ENCODE measurements around the gene ANKRD13D. TPM values are rescaled to one million over a fixed set of nuclear protein-coding genes. Genes with fewer than 3 reads are reported as not detected.
"Not testable (repeated sequence)": the region's sequence is repeated elsewhere in the genome, so short reads cannot be mapped to it uniquely, and the experiment has no call there.

The ANKRD13D gene
- polyA plus RNA-seq, 1 donor from 2014 or later = 93.5 TPM

- no peak overlapping the region for H3K27ac ChIP-seq (ENCODE audit: low read length)
- no peak for TF ChIP-seq MXI1 (conservative IDR thresholded peaks at IDR 0.05; ENCODE audit: poor library complexity, severe bottlenecking)
- TF ChIP-seq RAD21 (conservative IDR thresholded peaks at IDR 0.05) = no peak
- TF ChIP-seq CTCF (IDR thresholded peaks at IDR 0.05; ENCODE audit: poor library complexity, severe bottlenecking) = no peak
- TF ChIP-seq TAF1 (IDR thresholded peaks at IDR 0.05; ENCODE audit: low read depth) = no peak
Measured at GRCh38 chr11:67256477-67257135, 32.5 kb upstream of the ANKRD13D start.

GRCh38 chr11:67260406-67260805 is 28.7 kb upstream of the ANKRD13D start:
- Histone ChIP-seq H3K27ac (ENCODE audit: low read length) (no peak overlapping the region), H3K9ac (ENCODE audit: low read length) (no peak overlapping the region), H3K4me2 (ENCODE audit: low read length) (no peak overlapping the region), H3K4me3 (ENCODE audit: low read length) (no peak overlapping the region), H3F3A (ENCODE audit: insufficient read depth, low read length, poor library complexity, severe bottlenecking) (no peaks in the 10 kb centered on the region), H3K79me2 (replicated peaks; ENCODE audit: insufficient read depth, low read length) (no peaks in the 10 kb centered on the region), H2AFZ (ENCODE audit: low read depth, low read length) (no peak overlapping the region), H3K9me3 (ENCODE audit: low read length) (no peaks in the 10 kb centered on the region), H3K27me3 (ENCODE audit: insufficient read depth, low read depth, low read length) (no peaks in the 10 kb centered on the region), H3K9me2 (ENCODE audit: insufficient read depth, low read length) (no peaks in the 10 kb centered on the region), H4K20me1 (ENCODE audit: insufficient read depth) (no peaks in the 10 kb centered on the region), H3K36me3 (ENCODE audit: insufficient read depth, low read length) (peaks cover 8% of the 10 kb centered on the region)
- no peak for TF ChIP-seq TAF1 (IDR thresholded peaks at IDR 0.05; ENCODE audit: low read depth)

More at GRCh38 chr11:67256477-67257135, 32.5 kb upstream of the ANKRD13D start:
- Histone ChIP-seq H3F3A (ENCODE audit: insufficient read depth, low read length, poor library complexity, severe bottlenecking) (no peaks in the 10 kb centered on the region), H3K9me2 (ENCODE audit: insufficient read depth, low read length) (no peaks in the 10 kb centered on the region), H2AFZ (ENCODE audit: low read depth, low read length) (no peak overlapping the region), H3K79me2 (replicated peaks; ENCODE audit: insufficient read depth, low read length) (no peaks in the 10 kb centered on the region), H3K27me3 (ENCODE audit: insufficient read depth, low read depth, low read length) (no peaks in the 10 kb centered on the region), H3K4me2 (ENCODE audit: low read length) (no peak overlapping the region), H3K9ac (ENCODE audit: low read length) (no peak overlapping the region), H3K9me3 (ENCODE audit: low read length) (no peaks in the 10 kb centered on the region), H3K4me3 (ENCODE audit: low read length) (no peak overlapping the region), H4K20me1 (ENCODE audit: insufficient read depth) (no peaks in the 10 kb centered on the region), H3K36me3 (ENCODE audit: insufficient read depth, low read length) (peaks cover 8% of the 10 kb centered on the region)

- H3K9me2 ChIP-seq (ENCODE audit: insufficient read depth, low read length); H4K20me1 ChIP-seq (ENCODE audit: insufficient read depth); H3K9ac ChIP-seq (ENCODE audit: low read length); H3K27me3 ChIP-seq (ENCODE audit: insufficient read depth, low read depth, low read length); H3K27ac ChIP-seq (ENCODE audit: low read length); H3K9me3 ChIP-seq (ENCODE audit: low read length); H3K79me2 ChIP-seq (replicated peaks; ENCODE audit: insufficient read depth, low read length); H3F3A ChIP-seq (ENCODE audit: insufficient read depth, low read length, poor library complexity, severe bottlenecking); H3K36me3 ChIP-seq (ENCODE audit: insufficient read depth, low read length); H3K4me2 ChIP-seq (ENCODE audit: low read length); H2AFZ ChIP-seq (ENCODE audit: low read depth, low read length): not testable (repeated sequence)
- peak overlapping the region; percentile 57 for H3K4me3 ChIP-seq (ENCODE audit: low read length)
Measured at GRCh38 chr11:67260885-67261639, 28.0 kb upstream of the ANKRD13D start.

- Histone ChIP-seq H3K4me2 (ENCODE audit: low read length) (no peak overlapping the region), H3K9me3 (ENCODE audit: low read length) (no peaks in the 10 kb centered on the region), H3F3A (ENCODE audit: insufficient read depth, low read length, poor library complexity, severe bottlenecking) (no peaks in the 10 kb centered on the region), H3K9ac (ENCODE audit: low read length) (no peak overlapping the region), H3K9me2 (ENCODE audit: insufficient read depth, low read length) (no peaks in the 10 kb centered on the region), H3K36me3 (ENCODE audit: insufficient read depth, low read length) (peaks cover 7% of the 10 kb centered on the region), H3K79me2 (replicated peaks; ENCODE audit: insufficient read depth, low read length) (peaks cover 7% of the 10 kb centered on the region), H3K27me3 (ENCODE audit: insufficient read depth, low read depth, low read length) (no peaks in the 10 kb centered on the region), H2AFZ (ENCODE audit: low read depth, low read length) (no peak overlapping the region), H3K27ac (ENCODE audit: low read length) (no peak overlapping the region), H3K4me3 (ENCODE audit: low read length) (peak overlapping the region; percentile 57), H4K20me1 (ENCODE audit: insufficient read depth) (no peaks in the 10 kb centered on the region)
- TF ChIP-seq MXI1 (conservative IDR thresholded peaks at IDR 0.05; ENCODE audit: poor library complexity, severe bottlenecking) = no peak
- TF ChIP-seq EZH2 (IDR thresholded peaks at IDR 0.05; ENCODE audit: borderline replicate concordance, insufficient read depth, low read length, poor library complexity, severe bottlenecking) = no peak
- TF ChIP-seq SMC3 (conservative IDR thresholded peaks at IDR 0.05; ENCODE audit: poor library complexity) = no peak
- TF ChIP-seq EP300 (conservative IDR thresholded peaks at IDR 0.05; ENCODE audit: poor library complexity, severe bottlenecking) = no peak
- TF ChIP-seq RAD21 (conservative IDR thresholded peaks at IDR 0.05) = no peak
- TF ChIP-seq REST (IDR thresholded peaks at IDR 0.05; ENCODE audit: borderline replicate concordance) = no peak
- no peak for TF ChIP-seq POLR2AphosphoS5 (IDR thresholded peaks at IDR 0.05)
- TF ChIP-seq TAF1 (IDR thresholded peaks at IDR 0.05; ENCODE audit: low read depth) = no peak
- TF ChIP-seq CTCF (IDR thresholded peaks at IDR 0.05; ENCODE audit: poor library complexity, severe bottlenecking) = no peak
Measured at GRCh38 chr11:67261640-67261945, 27.5 kb upstream of the ANKRD13D start.

Measured in neural cell (in vitro differentiated cells).